ENCODE data around the gene TFEC.

Gene TFEC

GRCh38 chr7:115914951-115915350 is 115.6 kb downstream of the TFEC start:
- Histone ChIP-seq H3K4me3 (ENCODE audit: low read length) (no peak overlapping the region), H3K27ac (ENCODE audit: low read length) (no peak overlapping the region), H3K9me3 (ENCODE audit: control insufficient read depth, low read depth, low read length) (no peaks in the 10 kb centered on the region), H3K27me3 (ENCODE audit: control insufficient read depth, insufficient read depth, low read length) (no peaks in the 10 kb centered on the region), H3K9ac (ENCODE audit: low read length) (no peak overlapping the region), H3K4me1 (ENCODE audit: control insufficient read depth, low read depth, low read length) (no peaks in the 10 kb centered on the region), H3K36me3 (ENCODE audit: control insufficient read depth, low read depth, low read length) (no peaks in the 10 kb centered on the region)

DNA sequence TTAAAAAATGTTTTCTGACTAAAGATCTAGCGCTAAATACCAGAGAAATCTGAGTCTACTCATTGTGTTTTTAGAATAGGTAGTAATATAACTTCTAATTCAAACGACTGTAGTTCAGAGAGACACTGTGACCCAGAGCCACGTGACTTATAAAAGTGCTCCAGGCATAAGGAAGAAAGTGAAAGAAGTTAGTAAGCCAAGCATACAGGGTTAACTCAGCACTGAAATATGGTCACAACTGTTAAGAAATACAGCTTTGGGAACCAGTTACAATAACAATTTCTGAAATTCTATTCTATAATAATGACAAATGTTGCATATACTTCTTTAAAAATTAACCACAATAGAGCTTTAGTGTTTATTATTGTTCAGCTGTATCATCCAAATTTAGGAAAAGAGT is 119.1 kb downstream of the TFEC start:
- no peaks in the 10 kb centered on the region for H3K27me3 ChIP-seq (ENCODE audit: control insufficient read depth, insufficient read depth, low read length)
- no peak overlapping the region for H3K4me3 ChIP-seq (ENCODE audit: low read length)
- H3K9ac ChIP-seq (ENCODE audit: low read length): no peak overlapping the region

DNA sequence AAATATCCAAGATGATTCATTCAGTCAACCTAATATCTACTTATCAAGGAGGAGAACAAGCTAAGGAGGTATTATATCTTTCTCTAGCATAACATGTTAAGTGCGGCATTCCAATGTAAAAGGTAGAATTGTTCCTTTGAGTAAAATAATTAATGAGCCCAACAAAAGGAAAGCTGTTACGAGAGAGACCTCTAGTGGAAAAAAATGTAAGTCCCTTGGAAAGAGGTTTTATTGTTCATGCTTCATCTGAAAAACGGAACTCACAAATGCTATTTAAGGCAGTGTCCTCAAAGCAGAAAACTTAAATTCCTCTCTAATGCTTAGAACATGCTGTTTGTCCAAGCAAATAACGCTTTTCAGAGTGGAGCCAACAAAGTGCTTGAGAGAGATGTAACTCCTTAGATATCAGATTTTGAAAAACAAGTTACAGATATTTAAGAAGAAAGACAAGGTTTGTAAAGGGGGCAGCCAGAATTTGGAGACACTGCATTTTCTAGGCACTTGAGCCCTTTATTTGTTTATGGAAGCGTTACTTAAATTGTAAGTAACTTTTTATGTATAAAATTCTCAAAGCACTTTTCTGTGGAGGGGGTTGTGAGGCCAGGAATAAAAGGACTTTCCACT is 119.9 kb downstream of the TFEC start:
- Histone ChIP-seq H3K4me3 (ENCODE audit: low read length) (no peak overlapping the region), H3K9ac (ENCODE audit: low read length) (no peak overlapping the region)

More for the DNA sequence above, 119.1 kb downstream of the TFEC start:
- Histone ChIP-seq H3K36me3 (ENCODE audit: control insufficient read depth, low read depth, low read length) (no peaks in the 10 kb centered on the region), H3K9me3 (ENCODE audit: control insufficient read depth, low read depth, low read length) (no peaks in the 10 kb centered on the region), H3K27ac (ENCODE audit: low read length) (no peak overlapping the region), H3K4me1 (ENCODE audit: control insufficient read depth, low read depth, low read length) (no peaks in the 10 kb centered on the region)

GRCh38 chr7:115906731-115907130 is 123.8 kb downstream of the TFEC start:
- Histone ChIP-seq H3K36me3 (ENCODE audit: control insufficient read depth, low read depth, low read length) (no peaks in the 10 kb centered on the region), H3K27me3 (ENCODE audit: control insufficient read depth, insufficient read depth, low read length) (no peaks in the 10 kb centered on the region), H3K4me3 (ENCODE audit: low read length) (no peak overlapping the region), H3K4me1 (ENCODE audit: control insufficient read depth, low read depth, low read length) (no peaks in the 10 kb centered on the region), H3K9me3 (ENCODE audit: control insufficient read depth, low read depth, low read length) (no peaks in the 10 kb centered on the region), H3K9ac (ENCODE audit: low read length) (no peak overlapping the region), H3K27ac (ENCODE audit: low read length) (no peak overlapping the region)

More for the DNA sequence above, 119.9 kb downstream of the TFEC start:
- H3K4me1 ChIP-seq (ENCODE audit: control insufficient read depth, low read depth, low read length): no peaks in the 10 kb centered on the region
- H3K9me3 ChIP-seq (ENCODE audit: control insufficient read depth, low read depth, low read length): no peaks in the 10 kb centered on the region
- no peaks in the 10 kb centered on the region for H3K27me3 ChIP-seq (ENCODE audit: control insufficient read depth, insufficient read depth, low read length)
- H3K27ac ChIP-seq (ENCODE audit: low read length): no peak overlapping the region
- no peaks in the 10 kb centered on the region for H3K36me3 ChIP-seq (ENCODE audit: control insufficient read depth, low read depth, low read length)

DNA sequence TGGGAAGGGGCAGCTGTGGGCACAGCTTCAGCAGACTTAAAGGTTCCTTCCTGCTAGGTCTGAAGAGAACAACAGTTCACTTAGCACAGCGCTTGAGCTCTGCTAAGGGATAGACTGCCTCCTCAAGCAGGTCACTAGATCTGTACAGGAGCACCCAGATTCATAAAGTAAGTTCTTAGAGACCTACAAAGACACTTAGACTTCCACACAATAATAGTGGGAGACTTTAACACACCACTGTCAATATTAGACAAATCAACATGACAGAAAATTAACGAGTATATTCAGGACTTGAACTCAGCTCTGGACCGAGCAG is 140.9 kb downstream of the TFEC start:
- H3K27me3 ChIP-seq (ENCODE audit: control insufficient read depth, insufficient read depth, low read length): no peaks in the 10 kb centered on the region
- H3K27ac ChIP-seq (ENCODE audit: low read length): no peak overlapping the region
- no peak overlapping the region for H3K9ac ChIP-seq (ENCODE audit: low read length)
- no peak overlapping the region for H3K4me3 ChIP-seq (ENCODE audit: low read length)
- no peaks in the 10 kb centered on the region for H3K4me1 ChIP-seq (ENCODE audit: control insufficient read depth, low read depth, low read length)
- no peaks in the 10 kb centered on the region for H3K9me3 ChIP-seq (ENCODE audit: control insufficient read depth, low read depth, low read length)
- H3K36me3 ChIP-seq (ENCODE audit: control insufficient read depth, low read depth, low read length): no peaks in the 10 kb centered on the region

DNA sequence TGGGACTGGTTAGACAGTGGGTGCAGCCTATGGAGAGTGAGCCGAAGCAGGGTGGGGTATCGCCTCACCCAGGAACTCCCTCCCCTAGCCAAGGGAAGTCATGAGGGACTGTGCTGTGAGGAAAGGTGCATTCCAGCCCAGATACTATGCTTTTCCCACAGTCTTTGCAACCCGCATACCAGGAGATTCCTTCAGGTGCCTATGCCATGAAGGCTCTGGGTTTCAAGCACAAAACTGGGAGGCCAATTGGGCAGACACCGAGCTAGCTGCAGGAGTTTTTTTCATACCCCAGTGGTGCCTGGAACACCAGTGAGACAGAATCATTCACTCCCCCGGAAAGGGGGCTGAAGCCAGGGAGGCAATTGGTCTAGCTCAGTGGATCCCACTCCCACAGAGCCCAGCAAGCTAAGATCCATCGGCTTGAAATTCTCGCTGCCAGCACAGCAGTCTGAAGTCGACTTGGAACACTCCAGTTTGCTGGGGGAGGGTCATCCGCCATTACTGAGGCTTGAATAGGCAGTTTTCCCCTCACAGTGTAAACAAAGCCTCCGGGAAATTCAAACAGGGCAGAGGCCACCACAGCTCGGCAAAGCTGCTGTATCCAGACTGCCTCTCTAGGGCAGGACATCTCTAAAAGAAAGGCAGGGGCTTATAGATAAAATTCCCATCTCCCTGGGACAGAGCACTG is 141.4 kb downstream of the TFEC start:
- Histone ChIP-seq H3K9me3 (ENCODE audit: control insufficient read depth, low read depth, low read length) (no peaks in the 10 kb centered on the region), H3K4me3 (ENCODE audit: low read length) (no peak overlapping the region), H3K27ac (ENCODE audit: low read length) (no peak overlapping the region), H3K27me3 (ENCODE audit: control insufficient read depth, insufficient read depth, low read length) (no peaks in the 10 kb centered on the region), H3K36me3 (ENCODE audit: control insufficient read depth, low read depth, low read length) (no peaks in the 10 kb centered on the region), H3K4me1 (ENCODE audit: control insufficient read depth, low read depth, low read length) (no peaks in the 10 kb centered on the region), H3K9ac (ENCODE audit: low read length) (no peak overlapping the region)

DNA sequence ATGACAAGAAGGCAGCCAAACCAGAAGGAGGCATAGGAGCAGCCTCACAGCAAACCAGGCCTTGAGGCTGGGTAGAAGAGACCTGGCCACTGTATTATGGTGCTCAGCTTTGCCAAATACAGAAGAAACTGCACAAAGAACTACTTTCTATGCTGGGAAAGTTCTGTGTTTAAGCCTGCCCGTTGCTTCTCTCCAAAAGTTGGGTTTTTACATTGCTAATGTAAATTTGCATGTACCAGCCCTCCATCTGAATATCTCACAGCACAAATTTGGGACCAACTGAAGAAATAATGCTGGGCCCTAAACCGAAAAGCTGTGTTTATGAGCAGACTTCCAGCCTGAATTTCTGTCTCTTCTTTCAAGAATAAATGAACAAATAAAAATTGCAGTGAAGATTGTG is 145.0 kb downstream of the TFEC start:
- Histone ChIP-seq H3K27me3 (ENCODE audit: control insufficient read depth, insufficient read depth, low read length) (no peaks in the 10 kb centered on the region), H3K4me3 (ENCODE audit: low read length) (no peak overlapping the region), H3K4me1 (ENCODE audit: control insufficient read depth, low read depth, low read length) (no peaks in the 10 kb centered on the region), H3K9me3 (ENCODE audit: control insufficient read depth, low read depth, low read length) (no peaks in the 10 kb centered on the region), H3K27ac (ENCODE audit: low read length) (no peak overlapping the region), H3K9ac (ENCODE audit: low read length) (no peak overlapping the region), H3K36me3 (ENCODE audit: control insufficient read depth, low read depth, low read length) (no peaks in the 10 kb centered on the region)

Measured in iPS-18a (cell line).